Transverse colon (tissue), 4 donors: ENCODE data around the gene CTBP1. TPM values are rescaled to one million over a fixed set of nuclear protein-coding genes. Genes with fewer than 3 reads are reported as not detected.

ENCODE experiments used
- DNase-seq: peaks from one replicate; pipeline ENCODE4 v3.0.0-alpha.2; 2019
- H3K27ac ChIP-seq, 4 donors: fragments of 200-600 bp; sonication (generic); 2 replicates each; pipeline ENCODE4 v1.5.1; 2016 to 2018; ENCODE audit warnings: inconsistent platforms in 4 of 4
- H3K27me3 ChIP-seq: fragments of 200-600 bp; sonication (generic); 2 replicates; pipeline ENCODE4 v1.5.1; 2017; ENCODE audit warnings: inconsistent platforms
- H3K36me3 ChIP-seq, 4 donors: fragments of 200-600 bp; sonication (generic); 2 replicates each; pipeline ENCODE4 v1.5.1; 2017 to 2019; ENCODE audit warnings: inconsistent platforms in 4 of 4
- H3K4me1 ChIP-seq, 4 donors: fragments of 200-600 bp; sonication (generic); 2 replicates each; pipeline ENCODE4 v1.5.1; 2017 to 2020; ENCODE audit warnings: inconsistent platforms in 4 of 4
- H3K4me3 ChIP-seq, 4 donors: fragments of 200-600 bp; sonication (generic); 1 replicate in 1 of 4; 2 replicates in 3 of 4; pipeline versions ENCODE4 v1.5.1 to v1.6.1; 2017 to 2019; ENCODE audit warnings: inconsistent platforms in 4 of 4
- H3K9me3 ChIP-seq, 2 donors: fragments of 200-600 bp; sonication (generic); 2 replicates each; pipeline ENCODE4 v1.5.1; 2017 to 2019; ENCODE audit warnings: inconsistent platforms in 2 of 2
- EP300 ChIP-seq: sonication (generic); formaldehyde crosslinking; IDR thresholded peaks from one replicate; pipeline ENCODE4 v1.6.1; 2017; ENCODE audit warnings: antibody characterized with exemption, low read depth
- POLR2A ChIP-seq: fragments of 450-650 bp; IDR thresholded peaks from one replicate; pipeline ENCODE4 v1.6.1; 2016; ENCODE audit warnings: antibody characterized with exemption, mild to moderate bottlenecking, moderate library complexity
- POLR2AphosphoS5 ChIP-seq, 3 donors: sonication (generic); formaldehyde crosslinking; IDR thresholded peaks; one replicate each; pipeline ENCODE4 v1.6.1; 2016; ENCODE audit warnings: antibody characterized with exemption in 3 of 3
- WGBS, 2 donors: methylation state at CpG; one replicate each; pipeline ENCODE4 v1.1.5; 2018; ENCODE audit warnings: low coverage in 1 of 2; 5-methylcytosine and 5-hydroxymethylcytosine counted together
- in situ Hi-C, 4 donors: fragments of 200-750 bp; cut with MboI; loops; one replicate each; pipeline versions ENCODE4 v1.15.0 to v1.15.1; 2017; ENCODE audit warnings: low sequenced_read_pairs in 3 of 4, low pct_ligation_motif_present in 1 of 4, low pct_unique_long_range_greater_than_20kb in 1 of 4
- intact Hi-C: fragments of 100-400 bp; cut with DNase I; formaldehyde crosslinking; loops from one replicate; pipeline ENCODE4 v1.15.1; 2023; ENCODE audit warnings: low total_unique reads
- total RNA-seq, 4 donors: library from RNA; depleted of rRNA; stranded (reverse); fragments of >200 nt; gene quantifications; one replicate each; pipeline ENCODE4 v1.1.0, GENCODE V29; 2016
- TF ChIP-seq, protein P1 (sequence below), 5 experiments: fragments of 200-600 bp in 3 of 5; fragments of 450-650 bp in 2 of 5; sonication (generic) in 3 of 5; IDR thresholded peaks; 1 replicate in 2 of 5; 2 replicates in 3 of 5; pipeline ENCODE4 v1.5.1; 2016 to 2017; ENCODE audit warnings: antibody characterized with exemption in 5 of 5, inconsistent platforms in 3 of 5, mild to moderate bottlenecking in 2 of 5, moderate library complexity in 1 of 5

CTBP1 gene
- total RNA-seq, 4 donors from 2014 or later: 183 to 457 (median 243) TPM

DNA sequence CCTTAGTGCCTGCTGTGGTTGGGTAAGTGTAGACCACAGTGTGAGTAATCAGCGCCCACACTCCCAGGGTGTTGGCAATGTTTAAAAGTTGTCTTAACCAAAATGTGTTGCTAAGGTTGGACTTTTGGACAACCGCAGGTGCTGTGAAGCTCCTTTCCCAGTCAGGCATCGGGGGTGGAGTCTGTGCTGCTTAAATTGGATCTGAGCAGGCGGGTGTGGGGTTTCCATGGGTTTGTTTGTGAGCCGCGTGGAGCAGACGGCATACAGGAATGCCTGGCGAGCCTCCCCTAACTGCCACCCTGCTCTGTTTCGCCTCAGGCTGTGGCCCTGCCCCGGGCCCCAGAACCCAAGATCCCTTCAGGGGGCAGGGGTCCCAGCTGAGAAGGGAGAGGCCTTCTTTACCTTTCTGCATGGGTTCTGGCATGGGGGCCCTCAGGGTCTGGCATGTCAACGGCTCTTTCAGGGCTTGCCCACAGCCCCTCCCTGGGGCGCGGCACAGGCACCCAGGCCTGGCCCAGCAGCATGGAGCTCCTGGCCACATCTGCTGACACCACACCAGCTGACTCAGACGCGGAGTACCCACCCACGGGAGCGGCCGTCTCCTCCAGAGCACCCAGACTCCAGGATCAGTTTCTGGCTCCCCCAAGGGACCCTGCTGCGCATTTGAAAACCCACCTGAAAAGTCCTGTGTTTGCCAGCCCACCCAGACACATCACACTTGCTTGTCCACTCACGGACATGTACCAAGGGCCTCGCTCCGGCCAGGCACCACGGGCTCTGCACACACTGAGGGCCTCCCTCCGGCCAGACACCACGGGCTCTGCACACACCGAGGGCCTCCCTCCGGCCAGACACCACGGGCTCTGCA is 71.4 kb downstream of the CTBP1 start:
- Histone ChIP-seq H3K36me3 (no peaks in the 10 kb centered on the region), H3K27ac (peak overlapping the region in 3 of 4 donors; percentile 20 to 42 (median 42)), H3K27me3 (peaks cover 10% of the 10 kb centered on the region), H3K9me3 (no peaks in the 10 kb centered on the region), H3K4me1 (peaks cover 8 to 20% (median 13%) of the 10 kb centered on the region in 4 donors), H3K4me3 (no peak overlapping the region)
- DNase-seq: peak; percentile 67
- WGBS, 2 donors: 64% methylated on average over 23 of the region's 28 CpGs; no CpG with 5 or more reads in 1 of the 2 donors
- in situ Hi-C loops: no loop called here
- TF ChIP-seq, protein P1, sequence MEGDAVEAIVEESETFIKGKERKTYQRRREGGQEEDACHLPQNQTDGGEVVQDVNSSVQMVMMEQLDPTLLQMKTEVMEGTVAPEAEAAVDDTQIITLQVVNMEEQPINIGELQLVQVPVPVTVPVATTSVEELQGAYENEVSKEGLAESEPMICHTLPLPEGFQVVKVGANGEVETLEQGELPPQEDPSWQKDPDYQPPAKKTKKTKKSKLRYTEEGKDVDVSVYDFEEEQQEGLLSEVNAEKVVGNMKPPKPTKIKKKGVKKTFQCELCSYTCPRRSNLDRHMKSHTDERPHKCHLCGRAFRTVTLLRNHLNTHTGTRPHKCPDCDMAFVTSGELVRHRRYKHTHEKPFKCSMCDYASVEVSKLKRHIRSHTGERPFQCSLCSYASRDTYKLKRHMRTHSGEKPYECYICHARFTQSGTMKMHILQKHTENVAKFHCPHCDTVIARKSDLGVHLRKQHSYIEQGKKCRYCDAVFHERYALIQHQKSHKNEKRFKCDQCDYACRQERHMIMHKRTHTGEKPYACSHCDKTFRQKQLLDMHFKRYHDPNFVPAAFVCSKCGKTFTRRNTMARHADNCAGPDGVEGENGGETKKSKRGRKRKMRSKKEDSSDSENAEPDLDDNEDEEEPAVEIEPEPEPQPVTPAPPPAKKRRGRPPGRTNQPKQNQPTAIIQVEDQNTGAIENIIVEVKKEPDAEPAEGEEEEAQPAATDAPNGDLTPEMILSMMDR (IDR thresholded peaks at IDR 0.05): no peak
- intact Hi-C loops: no loop called here

DNA sequence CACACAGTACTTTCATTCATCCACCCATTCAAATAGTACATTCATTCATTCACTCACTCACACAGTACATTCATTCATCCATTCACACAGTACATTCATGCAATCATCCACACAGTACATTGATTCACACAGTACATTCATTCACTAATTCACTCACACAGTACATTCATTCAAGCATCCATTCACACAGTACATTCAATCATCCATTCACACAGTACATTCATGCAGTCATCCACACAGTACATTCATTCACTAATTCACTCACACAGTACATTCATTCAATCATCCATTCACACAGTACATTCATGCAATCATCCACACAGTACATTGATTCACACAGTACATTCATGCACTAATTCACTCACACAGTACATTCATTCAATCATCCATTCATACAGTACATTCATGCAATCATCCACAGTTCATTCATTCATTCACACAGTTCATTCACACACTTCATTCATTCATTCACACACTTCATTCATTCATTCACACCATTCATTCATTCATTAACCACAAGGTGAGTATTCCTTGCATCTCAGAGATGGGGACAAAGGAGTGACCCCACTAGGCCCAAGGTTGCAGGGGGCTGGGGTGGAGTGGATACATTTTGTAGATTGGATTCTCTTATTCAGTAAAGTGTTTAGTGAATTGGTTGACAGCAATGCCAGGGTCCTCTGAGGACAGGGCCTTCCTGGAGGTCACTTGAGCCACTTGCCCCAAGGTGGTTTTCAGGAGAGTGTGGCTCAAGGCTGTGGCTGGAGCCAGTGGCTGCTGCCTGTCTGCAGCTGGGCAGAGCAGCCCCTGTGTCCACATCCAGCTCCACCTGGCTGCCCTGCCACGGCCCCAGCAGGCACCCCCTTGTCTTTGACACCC is 72.3 kb downstream of the CTBP1 start:
- TF ChIP-seq POLR2A (no peak), EP300 (no peak), POLR2AphosphoS5 (IDR thresholded peaks at IDR 0.05) (no peak)
- TF ChIP-seq, protein P1 (IDR thresholded peaks at IDR 0.05): no peak
- Histone ChIP-seq H3K4me1 (peaks cover 8 to 29% (median 22%) of the 10 kb centered on the region in 4 donors), H3K36me3 (no peaks in the 10 kb centered on the region), H3K9me3 (no peaks in the 10 kb centered on the region), H3K4me3 (no peak overlapping the region), H3K27ac (peak overlapping the region in 1 of 4 donors; percentile 42), H3K27me3 (peaks cover 19% of the 10 kb centered on the region)
- intact Hi-C loops: no loop called here
- DNase-seq: no peak
- 50% methylated on average over 1 of the region's 1 CpG; no CpG with 5 or more reads in 1 of the 2 donors for WGBS, 2 donors
- in situ Hi-C loops: no loop called here

DNA sequence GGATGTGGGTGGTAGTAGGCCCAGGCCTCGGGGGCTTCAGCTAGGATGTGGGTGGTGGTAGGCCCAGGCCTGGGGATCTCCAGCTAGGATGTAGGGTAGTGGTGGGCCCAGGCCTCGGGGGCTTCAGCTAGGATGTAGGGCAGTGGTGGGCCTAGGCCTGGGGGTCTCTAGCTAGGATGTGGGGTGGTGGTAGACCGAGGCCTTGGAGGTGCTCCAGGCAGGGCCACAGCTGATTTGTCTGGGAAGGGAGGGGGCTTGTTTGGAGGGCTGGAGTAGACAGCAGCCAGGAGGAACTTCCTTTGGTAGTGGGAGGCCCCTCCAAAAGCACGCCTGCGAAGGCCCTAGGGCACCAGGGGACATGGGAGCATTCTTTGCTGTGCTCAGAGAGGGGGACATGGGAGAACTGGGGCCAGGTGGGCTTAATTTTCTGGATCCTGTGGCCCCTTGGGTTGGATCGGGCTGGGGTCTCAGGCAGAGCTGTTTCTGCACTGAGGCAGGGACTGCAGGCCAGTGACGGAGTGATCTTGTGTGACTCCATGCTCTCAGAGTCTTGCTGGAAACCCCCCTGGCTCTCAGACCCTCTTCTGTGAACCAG is 73.2 kb downstream of the CTBP1 start:
- no peak overlapping the region for H3K4me3 ChIP-seq

More for the DNA sequence above, 73.2 kb downstream of the CTBP1 start:
- peaks cover 8 to 38% (median 31%) of the 10 kb centered on the region in 4 donors for H3K4me1 ChIP-seq
- 92 to 97% methylated on average over 3 to 7 of the region's 7 CpGs for WGBS, 2 donors
- in situ Hi-C loops (no loop called here), intact Hi-C loops (no loop called here)
- no peaks in the 10 kb centered on the region for H3K9me3 ChIP-seq
- H3K27ac ChIP-seq: peak overlapping the region in 1 of 4 donors; percentile 43
- DNase-seq: no peak
- peaks cover 28% of the 10 kb centered on the region for H3K27me3 ChIP-seq
- H3K36me3 ChIP-seq: no peaks in the 10 kb centered on the region
- TF ChIP-seq EP300 (no peak), POLR2AphosphoS5 (IDR thresholded peaks at IDR 0.05) (no peak), POLR2A (no peak)
- TF ChIP-seq, protein P1 (IDR thresholded peaks at IDR 0.05): no peak
